H4 (cell line): ENCODE results near the gene DAB2IP. TPM values are rescaled to one million over a fixed set of nuclear protein-coding genes. Genes with fewer than 3 reads are reported as not detected.

Source experiments
- DNase-seq: peaks from one replicate; pipeline ENCODE4 v3.0.0-alpha.2; 2015; ENCODE audit warnings: low spot score
- total RNA-seq: library from RNA; depleted of rRNA; stranded (reverse); fragments of >200 nt; shearing (Covaris generic); gene quantifications from 2 replicates; pipeline ENCODE4 v1.2.3, GENCODE V29; 2014

The DAB2IP gene
- total RNA-seq, 1 experiment from 2014 or later = 8.4 TPM

DNA sequence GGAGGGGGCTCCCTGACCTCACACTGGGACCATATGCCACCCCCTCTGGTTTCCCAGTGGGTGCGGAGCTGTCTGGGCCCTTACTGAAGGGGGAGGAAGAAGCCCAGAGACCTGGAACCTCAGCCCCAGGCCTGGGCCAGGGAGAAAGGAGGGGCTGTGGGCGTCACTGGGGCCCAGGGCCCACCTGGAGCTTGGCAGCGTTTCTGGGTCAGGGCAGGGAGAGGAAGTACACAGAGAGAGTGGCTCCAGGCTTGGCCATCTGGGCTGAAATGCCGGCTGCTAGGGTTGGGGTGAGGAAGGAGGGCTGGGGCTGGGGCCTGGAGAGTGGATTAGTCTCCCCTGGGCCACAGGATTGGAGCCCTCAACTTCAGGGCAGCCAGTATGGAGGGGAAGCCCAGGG is 6.4 kb upstream of the DAB2IP start:
- DNase-seq = no peak

DNA sequence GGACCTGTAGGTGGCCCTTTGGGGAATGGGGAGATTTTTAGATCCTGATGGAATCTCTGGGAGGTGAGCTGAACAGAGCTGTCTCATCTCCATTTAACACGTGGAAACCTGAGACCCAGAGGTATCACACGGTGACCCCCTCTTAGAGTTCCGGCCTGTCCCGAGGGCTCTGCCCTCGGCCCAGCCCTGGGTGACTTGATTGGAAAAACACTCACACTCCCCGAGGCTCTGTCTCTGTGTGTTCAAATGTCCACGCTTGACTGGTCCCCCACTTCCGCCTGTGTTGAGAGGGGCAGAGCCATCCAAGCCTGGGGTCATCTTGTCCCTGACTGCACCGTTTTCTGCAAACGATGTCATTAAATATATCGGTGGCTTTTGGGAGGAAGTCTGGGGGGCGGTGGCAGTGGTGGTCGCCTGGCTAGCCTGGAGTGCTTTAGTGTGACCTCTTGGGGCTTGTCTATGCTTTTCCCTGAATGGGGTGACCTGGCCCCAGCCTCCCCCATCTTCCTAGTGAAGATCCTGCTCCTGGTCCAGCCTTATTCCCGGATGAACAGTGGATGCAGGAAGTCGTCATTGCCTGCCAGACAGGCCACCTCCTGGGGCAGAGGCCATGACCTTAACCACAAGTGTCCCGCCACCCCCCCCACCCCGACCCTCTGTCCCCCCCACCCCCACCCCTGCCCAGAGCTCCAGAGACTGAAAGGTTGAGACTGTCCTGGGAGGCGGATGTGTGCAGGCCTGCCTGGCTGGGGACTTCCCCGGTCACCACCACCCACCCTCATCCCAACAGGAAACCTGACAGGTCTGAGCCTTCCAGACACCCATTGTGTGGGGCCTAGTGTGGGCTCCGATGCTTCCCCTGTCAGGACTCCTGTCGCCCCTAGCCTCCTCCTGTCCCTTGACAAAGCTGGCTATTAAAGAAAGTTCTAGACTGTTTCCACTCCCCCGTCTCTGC is 5.3 kb upstream of the DAB2IP start:
- DNase-seq = no peak

DNA sequence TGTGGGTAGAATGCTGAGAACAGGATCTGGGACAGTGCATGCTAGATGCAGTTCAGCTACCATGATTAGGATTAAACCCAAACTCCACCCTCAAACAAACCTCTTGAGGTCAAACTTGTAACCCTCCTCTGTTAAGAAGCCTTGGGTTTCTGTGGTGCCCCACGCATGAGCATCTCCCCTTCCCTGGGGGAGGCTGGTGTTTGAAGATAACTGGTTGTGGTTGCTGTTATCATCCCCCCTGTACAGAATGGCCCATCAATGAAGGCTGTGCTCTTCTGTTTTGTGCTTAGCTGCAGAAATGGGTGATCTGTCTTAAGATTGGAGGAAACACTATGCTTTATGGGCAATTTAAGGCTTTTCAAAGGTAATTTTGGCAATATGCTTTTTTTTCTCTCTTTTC is 4.4 kb upstream of the DAB2IP start:
- no peak for DNase-seq

DNA sequence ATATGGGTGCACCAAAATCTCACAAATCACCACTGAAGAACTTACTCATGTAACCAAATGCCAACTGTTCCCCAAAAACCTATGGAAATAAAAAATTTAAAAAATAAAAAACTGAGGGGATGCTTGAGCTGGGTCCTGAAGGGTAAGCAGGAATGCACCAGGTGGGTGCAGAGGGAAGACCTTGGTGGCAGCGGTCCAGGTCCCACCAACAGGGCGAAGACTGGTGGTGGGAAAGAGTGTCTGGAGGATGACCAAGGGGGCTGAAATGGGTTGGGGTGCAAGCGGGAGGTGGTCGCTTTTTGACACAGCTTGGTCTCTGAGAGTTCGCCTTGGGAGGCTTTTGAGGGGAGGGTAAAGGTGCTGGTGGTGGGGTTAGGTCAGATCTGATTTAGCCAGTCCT is 3.3 kb upstream of the DAB2IP start:
- DNase-seq = no peak

DNA sequence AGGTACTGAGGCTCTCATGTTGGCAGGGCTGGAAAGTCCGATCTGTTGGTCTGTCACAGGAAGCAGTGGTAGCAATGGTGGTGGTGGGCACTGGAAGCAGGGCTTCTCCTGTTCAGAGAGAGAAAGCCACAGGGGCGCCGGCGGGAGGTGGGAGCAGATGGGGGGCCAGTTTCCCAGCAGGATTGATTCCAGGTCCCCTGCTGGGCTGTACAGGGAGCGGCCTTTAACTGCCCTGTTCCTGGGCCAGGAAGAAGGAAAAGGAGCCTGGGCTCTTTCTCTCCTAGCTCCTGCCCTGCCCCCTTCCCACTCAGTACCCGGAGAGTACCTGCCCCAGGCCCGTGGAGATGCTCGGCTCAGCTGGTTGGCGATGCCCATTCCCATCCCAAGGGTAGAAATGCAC is 2.6 kb upstream of the DAB2IP start:
- DNase-seq = no peak

DNA sequence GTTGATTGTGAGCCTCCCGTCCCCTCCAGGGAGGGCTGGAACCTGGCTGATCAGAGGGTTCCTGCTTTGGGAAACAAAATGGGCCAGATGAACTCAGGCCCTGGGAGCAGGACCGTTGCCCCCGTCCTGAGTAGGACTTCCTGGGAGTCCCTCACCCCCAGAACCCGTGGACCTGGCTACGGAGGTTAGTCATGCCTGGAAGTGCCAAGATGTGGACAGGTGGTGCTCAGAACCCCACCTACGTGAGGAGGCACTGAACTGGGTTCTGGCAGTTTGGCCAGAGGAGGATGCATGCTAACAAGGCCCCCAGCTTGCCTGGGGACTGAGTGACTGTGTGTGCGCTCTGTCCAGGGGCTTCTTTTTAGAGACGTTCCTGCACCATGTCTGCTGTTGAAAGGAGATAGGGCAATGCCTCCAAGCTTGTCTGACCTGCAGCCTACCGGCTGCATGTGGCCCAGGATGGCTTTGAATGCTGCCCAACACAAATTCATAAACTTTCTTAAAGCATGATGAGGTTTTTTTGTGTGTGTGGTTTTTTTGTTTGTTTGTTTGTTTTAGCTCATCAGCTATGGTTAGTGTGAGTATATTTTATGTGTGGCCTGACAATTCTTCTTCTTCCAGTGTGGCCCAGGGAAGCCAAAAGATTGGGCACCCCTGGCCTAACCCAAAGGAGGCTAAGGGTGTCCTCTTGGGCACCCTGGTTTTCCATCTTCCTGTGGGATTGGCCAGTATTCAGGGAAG is 1.8 kb upstream of the DAB2IP start:
- no peak for DNase-seq

DNA sequence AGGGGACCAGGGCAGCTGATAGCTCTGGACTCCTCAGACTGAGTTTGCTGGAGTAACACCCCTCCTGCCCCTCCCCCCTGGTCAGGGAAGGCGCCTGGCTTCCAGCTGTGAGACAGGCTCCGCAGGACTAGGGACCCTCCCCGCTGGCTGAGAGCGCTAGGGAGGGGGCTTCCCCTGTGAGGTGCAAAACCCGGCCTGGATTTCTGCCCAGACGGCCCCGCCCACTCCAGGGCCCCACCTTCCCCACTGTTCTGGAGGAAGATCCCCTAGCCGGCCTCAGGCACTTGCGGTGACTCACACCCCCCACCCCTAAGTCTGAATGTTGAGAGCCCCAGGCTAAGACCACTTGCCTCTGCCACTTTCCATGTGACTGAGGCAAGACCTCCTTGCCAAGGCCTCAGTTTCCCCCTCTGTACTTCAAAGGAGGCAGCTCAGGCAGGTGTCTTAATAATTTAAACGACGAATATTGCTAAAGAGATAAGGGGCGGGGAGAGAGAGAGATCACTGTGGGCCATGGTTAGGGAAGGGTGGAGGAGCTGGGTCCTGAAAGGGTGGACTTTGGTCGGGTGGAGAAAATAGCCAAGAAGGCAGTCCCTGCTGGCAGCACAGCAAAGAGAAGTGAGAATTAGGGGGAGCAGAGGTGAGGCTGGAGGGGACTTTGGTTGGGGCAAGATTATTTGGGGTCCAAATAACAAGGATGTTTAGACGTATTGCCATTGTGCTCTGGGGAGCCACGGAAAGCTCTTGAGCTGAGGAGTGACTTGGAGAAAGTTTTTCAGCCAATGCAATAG is 1.0 kb upstream of the DAB2IP start:
- DNase-seq = peak; percentile 69

DNA sequence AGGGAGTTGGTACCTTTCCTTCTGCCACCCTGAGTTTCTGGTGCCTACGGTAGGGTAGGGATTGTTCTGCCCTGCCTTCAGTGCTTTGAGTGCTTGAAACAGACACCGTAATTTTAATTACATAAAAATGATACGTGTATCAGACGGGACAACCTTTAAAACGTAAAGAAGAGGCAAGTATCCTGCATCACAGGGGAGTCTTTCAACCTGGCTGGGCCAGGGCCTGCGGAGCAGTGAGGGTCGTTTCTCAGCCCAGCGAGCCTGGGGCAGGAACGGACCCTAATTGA is 483 bp upstream of the DAB2IP start:
- DNase-seq = no peak

DNA sequence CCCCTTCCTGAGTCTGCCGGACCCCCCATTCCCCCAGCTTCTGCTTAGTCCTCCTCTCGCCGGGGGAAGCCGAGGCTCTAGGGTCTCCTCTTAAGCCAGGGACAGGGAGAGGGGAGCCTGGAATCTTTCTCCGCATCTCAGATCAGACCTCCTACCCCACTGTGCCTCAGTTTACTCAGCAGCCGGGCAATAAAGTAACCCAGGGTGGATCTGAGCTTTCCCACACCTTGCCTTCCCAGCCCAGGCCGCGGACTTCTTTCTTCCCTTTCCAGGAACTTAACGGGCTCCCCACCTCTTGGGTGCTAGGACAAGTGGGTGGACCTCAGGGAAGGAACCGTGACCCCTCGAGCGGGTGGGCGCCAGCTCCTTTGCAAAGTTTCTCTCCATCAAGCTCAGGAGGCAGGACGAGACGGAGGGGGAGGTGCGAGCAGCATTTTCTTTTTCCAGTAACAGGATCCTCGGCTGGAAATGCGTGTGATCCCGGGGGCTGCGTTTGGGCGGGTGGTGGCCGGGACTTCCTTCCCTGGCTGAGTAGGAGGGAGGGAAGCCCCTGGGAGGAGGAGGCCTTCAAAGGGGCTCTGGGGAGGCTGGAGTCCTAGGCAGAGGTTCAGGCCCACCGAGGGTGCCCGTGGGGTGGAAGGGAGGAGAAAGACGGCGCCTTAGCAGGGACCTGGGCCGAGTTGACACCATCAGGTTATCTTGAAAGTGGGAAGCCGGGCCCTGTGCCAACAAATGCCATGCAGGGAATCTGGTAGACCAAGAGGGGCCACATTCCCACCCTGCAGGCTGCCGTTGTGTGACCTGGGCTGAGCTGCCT is 795 bp downstream of the DAB2IP start:
- DNase-seq = no peak

DNA sequence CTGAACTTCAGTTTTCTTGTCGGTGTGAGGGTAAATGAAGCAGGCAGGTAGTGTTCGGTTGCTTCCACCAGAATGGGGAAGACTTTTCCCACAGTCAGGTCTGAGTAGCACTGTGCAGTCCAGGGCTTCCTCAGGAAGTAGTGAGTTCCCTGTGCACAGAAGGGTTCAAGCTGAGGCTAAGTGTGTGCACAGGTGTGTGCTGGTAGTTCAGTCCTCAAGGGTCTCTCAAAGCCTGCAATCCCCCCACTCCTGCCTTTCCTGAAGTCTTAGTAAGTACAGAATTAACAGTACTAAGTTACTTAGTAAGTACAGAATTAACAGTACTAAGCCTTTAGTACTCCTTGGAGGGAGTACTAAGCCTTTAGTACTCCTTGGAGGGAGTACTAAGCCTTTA is 1.4 kb downstream of the DAB2IP start:
- no peak for DNase-seq

DNA sequence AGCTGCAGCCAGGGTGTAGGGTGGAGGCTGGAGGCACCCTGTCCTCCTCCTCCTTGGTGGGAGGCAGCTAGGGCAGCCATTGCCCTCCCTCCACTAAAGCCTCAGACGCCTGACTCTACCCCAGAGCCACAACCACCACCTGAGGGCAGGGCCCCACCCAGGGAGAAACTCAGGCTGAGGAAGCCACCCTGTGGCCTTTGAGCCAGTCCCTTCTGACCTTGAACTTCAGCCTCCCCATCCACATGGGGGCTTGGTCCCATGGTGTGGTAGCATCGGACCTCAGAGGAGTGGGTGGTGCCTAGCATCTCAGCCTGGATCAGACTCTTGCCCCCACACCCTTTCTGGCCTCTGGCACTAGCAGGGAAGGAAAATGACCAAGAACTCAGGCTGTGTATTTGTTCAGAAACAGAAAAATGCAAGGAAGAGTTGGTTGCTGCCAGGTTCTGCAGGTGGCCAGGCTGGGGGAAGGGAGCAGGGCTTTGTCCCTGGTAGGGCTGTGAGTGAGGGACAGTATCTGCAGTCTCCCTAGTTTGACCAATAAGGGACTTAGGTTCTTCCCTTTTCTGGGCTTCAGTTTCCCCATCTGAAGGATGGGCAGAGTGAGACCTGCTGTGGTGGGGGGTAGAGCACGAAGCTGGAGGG is 3.2 kb downstream of the DAB2IP start:
- DNase-seq = no peak

DNA sequence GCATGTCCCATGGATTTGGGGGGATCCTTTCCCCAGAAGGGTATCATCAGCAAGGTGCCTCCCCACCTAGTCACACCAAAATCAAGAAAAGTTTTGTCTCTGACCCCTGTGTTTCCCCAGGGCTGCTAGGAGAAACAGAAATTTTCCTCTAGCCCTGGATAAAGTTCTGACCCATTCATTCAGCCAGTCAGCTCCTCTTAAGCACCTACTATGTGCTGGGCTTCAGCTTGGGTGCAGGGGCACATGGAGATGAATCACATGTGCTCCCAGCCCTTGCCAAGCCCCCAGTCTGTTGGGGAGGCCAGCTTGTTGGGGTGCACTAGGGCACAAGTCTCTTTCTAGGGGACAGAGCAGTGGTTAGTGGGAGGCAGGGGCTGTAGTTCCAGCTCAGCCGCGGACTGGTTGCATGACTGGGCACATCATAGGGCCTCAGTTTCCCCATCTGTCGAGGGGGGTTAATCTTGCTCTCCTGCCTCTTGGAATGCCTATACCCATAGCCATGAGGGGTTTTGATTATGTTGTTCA is 3.9 kb downstream of the DAB2IP start:
- DNase-seq = no peak

DNA sequence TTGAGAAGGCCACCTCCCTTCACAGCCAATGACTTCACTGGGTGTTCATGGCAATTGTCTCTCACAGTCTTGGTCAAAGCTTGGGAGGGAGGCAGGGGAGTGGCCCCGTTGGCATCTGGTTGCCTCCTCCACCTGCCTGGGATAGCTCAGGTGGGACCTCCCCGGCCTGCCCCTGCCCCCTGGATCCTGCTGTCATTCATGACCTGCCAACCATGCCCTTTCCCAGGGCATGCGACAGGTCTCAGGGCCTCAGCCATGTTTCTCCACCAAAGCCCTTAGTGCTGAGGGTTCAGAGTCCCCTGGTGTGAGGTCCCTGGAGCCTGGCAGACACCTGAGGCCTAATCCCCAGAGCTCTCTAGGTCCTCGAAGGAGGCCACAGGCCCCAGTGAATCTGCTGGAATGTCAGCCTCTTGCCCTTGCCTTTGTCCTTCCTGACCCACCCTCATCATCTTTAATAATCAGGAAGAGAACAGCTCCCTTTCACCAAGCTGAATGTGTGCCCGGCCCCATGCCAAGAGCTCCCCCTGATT is 5.6 kb downstream of the DAB2IP start:
- no peak for DNase-seq

DNA sequence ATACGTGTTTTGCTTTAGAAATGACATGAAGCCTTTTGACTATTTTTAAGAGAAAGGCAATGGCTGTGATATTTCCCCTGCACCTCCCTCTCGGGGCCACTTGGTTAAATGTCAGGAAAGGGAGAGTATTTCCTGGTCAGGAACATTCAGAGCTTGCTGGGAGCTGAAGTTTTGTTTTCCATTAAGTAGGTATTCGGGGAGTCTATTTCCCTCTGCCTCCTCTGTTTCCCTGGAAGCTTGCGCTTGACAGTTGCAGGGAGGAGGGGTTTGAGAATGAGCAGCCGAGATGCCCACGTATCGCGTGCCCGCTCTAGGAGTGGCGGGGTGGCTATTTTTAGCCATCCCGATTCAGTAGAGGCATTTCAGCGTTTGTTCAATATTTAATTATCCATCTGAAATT is 6.7 kb downstream of the DAB2IP start:
- no peak for DNase-seq

DNA sequence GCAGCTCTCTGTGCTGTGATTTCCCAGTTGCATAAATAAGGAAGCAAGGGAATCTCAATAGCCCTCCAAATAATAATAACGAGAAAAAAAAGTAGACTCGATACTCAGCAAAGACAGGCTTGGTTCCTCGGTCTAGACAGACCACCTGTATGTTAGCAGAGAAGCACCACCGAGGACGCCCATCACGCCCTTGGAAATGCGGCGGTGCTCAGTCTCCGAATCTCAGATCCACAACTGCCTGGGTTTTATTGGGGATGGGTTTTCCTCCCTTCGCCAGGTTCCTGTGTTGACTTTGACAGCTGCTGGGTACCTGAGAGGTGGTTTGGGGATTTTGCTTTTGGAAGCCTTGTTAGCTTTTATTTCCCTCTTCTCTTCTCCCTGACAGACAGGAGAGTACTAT is 7.2 kb downstream of the DAB2IP start:
- DNase-seq = no peak

DNA sequence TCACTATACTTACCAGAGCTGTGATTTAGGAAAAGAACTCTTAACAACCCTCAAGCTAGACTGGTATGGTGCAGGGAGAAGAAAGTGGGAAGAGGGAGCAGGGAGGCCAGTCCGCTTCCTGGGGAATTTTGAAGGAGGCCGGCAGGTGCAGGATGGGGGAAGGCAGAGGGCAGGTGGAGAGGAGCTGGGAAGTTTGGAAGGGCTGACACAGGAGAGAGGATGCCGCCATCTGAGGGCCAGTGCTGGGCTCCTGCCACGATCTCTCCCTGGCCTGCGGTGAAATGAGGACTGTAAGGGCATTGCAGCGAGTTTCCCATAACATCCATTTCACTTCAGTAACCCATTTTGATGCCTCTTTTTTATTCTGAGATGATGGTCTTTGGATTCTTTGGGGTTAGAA is 8.9 kb downstream of the DAB2IP start:
- DNase-seq = no peak

DNA sequence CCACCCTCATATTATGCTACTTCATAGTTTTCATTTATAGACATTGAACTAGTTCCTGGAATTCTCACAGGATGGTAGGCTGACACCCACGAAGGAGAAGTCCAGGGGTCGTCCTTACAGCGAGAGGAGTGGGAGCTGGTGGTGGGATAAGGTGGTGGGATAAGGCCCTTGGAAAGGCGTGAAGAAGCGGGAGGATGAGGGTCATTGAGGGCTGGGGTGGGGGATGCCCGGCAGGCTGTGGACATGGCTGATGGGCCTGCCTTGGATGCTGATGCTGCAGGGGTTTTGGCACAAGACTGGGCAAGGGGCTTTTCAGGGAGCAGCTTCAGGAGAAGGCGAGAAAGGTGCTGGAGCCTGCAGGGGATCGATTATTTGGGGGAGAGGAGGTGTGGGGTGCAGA is 9.4 kb downstream of the DAB2IP start:
- DNase-seq = no peak

DNA sequence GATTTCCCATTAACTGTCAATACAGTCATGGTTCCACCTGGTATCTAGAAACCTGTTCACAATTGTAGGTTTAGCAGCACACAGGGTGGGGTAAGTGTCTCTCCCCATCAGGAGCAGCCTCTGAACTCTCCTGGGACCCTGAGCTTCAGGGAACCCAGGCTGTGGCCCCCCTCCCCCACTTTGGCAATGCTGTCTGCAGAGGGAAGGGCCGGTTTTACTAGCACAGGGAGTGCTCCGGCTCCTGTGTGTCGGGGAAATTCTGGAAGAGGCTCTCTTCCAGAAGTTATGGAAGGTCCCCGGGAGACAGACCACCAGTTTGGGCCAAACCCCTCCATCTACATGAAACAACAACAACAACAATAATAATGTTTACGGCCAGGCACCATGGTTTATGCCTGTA is 9.9 kb downstream of the DAB2IP start:
- DNase-seq = no peak

DNA sequence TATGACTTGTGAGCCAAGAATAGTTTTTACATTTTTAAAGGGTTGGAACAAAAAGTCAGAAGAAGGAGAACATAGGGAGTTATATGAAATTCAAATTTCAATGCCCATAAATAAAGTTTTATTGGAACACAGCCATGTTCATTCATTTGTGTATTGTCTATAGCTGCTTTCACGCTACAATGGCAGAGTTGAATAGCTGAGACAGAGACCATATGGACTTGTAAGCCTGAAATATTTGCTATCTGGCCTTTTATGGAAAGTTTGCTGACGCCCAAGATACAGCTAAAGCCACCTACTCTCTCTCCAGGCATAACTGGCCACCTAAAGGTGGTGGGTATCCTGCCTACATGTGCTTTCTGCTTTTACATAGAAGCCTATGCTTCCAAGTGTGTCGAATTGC is 10.9 kb downstream of the DAB2IP start:
- DNase-seq = no peak

DNA sequence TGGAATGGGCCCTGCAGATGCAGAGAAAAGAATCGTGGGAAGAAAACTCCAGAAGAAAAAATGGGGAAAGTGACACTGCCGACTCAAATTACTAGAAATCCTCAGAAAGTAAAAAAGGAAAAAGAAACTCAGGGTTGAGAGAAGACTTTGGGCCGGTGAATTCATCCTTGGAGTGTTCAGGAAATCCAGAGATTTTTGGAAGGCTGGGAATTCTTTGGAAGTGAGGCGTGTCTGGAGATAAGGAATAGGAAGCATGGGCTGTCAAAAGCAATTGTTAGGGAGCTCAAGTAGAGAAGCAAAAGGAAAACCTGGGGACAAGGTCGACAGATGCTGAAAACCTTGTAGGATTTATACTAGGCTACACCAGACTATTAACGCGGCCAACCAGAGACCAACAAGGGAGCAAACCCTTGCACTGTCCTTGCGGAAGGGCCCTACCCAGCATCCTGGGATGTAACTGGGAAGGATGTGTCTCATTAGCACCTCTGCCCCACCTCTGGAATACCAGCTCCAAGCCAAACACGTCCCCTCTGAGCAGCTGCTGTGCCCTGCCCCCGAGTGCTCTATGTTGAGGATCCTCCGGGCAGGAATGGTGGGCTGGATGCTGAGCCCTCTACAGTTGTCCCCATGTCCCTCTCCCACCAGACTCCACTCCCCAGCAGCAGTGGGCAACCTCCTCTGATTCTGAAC is 11.6 kb downstream of the DAB2IP start:
- no peak for DNase-seq
